Choroid plexus epithelial cell (primary cell): ENCODE measurements around the gene B3GAT3.
"Not testable (repeated sequence)": the region's sequence is repeated elsewhere in the genome, so short reads cannot be mapped to it uniquely, and the experiment has no call there.

Experiments
- DNase-seq: peaks from one replicate; pipeline ENCODE4 v3.0.0-alpha.2; 2010; ENCODE audit warnings: low read depth
- H3K4me3 ChIP-seq: 2 replicates; pipeline ENCODE4 v1.5.1; 2011; ENCODE audit warnings: low read depth, mild to moderate bottlenecking, control low read depth, low read length, moderate library complexity
- CTCF ChIP-seq: conservative IDR thresholded peaks from 2 replicates; pipeline ENCODE4 v1.5.1; 2011; ENCODE audit warnings: low read depth, mild to moderate bottlenecking, control low read depth, inconsistent platforms, low read length, moderate library complexity

B3GAT3 gene

GRCh38 chr11:62665075-62665598, 43.4 kb upstream of the B3GAT3 start, which contains the start of the genes C11orf98 and CSKMT:
C11orf98 (minus strand) TSS chr11:62665210; CDS start chr11:62665169, 41 bp downstream.
CSKMT (plus strand) TSS chr11:62665312; CDS start chr11:62665880, 568 bp downstream.
- TF ChIP-seq CTCF: no peak
- H3K4me3 ChIP-seq: peak within 1 kb of the TSS; percentile 83
- DNase-seq: peak; percentile 96

GRCh38 chr11:62664405-62665074, 42.8 kb upstream of the B3GAT3 start:
- TF ChIP-seq CTCF: no peak
- DNase-seq: peak; percentile 69
- peak overlapping the region; percentile 83 for H3K4me3 ChIP-seq

- peak; percentile 48 for DNase-seq
- TF ChIP-seq CTCF: no peak
- no peak overlapping the region for H3K4me3 ChIP-seq
These were observed 35.1 kb upstream of the B3GAT3 start for GRCh38 chr11:62656796-62657429.

GRCh38 chr11:62654297-62654696, 32.5 kb upstream of the B3GAT3 start:
- H3K4me3 ChIP-seq: no peak overlapping the region
- TF ChIP-seq CTCF: no peak
- no peak for DNase-seq

GRCh38 chr11:62652161-62653006, 30.6 kb upstream of the B3GAT3 start:
- DNase-seq: no peak
- peak overlapping the region; percentile 87 for H3K4me3 ChIP-seq
- no peak for TF ChIP-seq CTCF

GRCh38 chr11:62650283-62650682, 28.5 kb upstream of the B3GAT3 start:
- DNase-seq, H3K4me3 ChIP-seq: not testable (repeated sequence)

GRCh38 chr11:62649486-62649885, 27.7 kb upstream of the B3GAT3 start:
- no peak for TF ChIP-seq CTCF
- DNase-seq: no peak
- no peak overlapping the region for H3K4me3 ChIP-seq
